DND-41 (cell line): ENCODE measurements around the gene GC.
"Not testable (repeated sequence)": the region's sequence is repeated elsewhere in the genome, so short reads cannot be mapped to it uniquely, and the experiment has no call there.

Experiments used
- ATAC-seq: fragments of 200-7000 bp; cut with Tn5 transposase; 3 replicates; pipeline ENCODE4 v1.9.1; 2021; ENCODE audit warnings: low read depth; ENCODE audit not compliant: insufficient read depth
- DNase-seq: peaks from one replicate; pipeline ENCODE4 v3.0.0-alpha.2; 2020
- H2AFZ ChIP-seq: 2 replicates; pipeline ENCODE4 v1.6.0; 2012; ENCODE audit warnings: low read depth, low read length
- H3K27ac ChIP-seq: 2 replicates; pipeline ENCODE4 v1.5.1; 2012; ENCODE audit warnings: low read length, inconsistent platforms
- H3K27me3 ChIP-seq: fragments of 200-600 bp; sonication (generic); 2 replicates; pipeline ENCODE4 v1.6.0; 2012; ENCODE audit warnings: low read length, mild to moderate bottlenecking, inconsistent platforms; ENCODE audit not compliant: insufficient read depth, poor library complexity
- H3K36me3 ChIP-seq: 2 replicates; pipeline ENCODE4 v1.5.1; 2012; ENCODE audit warnings: low read length, inconsistent platforms; ENCODE audit not compliant: insufficient read depth
- H3K4me1 ChIP-seq: 2 replicates; pipeline ENCODE4 v1.5.1; 2012; ENCODE audit warnings: mild to moderate bottlenecking, low read length; ENCODE audit not compliant: insufficient read depth
- H3K4me2 ChIP-seq: 2 replicates; pipeline ENCODE4 v1.6.0; 2012; ENCODE audit warnings: mild to moderate bottlenecking, moderate library complexity, low read length, inconsistent platforms; ENCODE audit not compliant: insufficient read depth
- H3K4me3 ChIP-seq, 2 experiments: fragments of 200-600 bp in 1 of 2; shearing (Covaris generic) in 1 of 2; 2 replicates each; pipeline ENCODE4 v1.5.1; 2012 to 2016; ENCODE audit warnings: inconsistent platforms in 2 of 2, low read length in 2 of 2, mild to moderate bottlenecking in 2 of 2, low read depth in 1 of 2, moderate library complexity in 1 of 2
- H3K79me2 ChIP-seq: 2 replicates; pipeline ENCODE4 v1.6.0; 2012; ENCODE audit warnings: low read length, inconsistent platforms; ENCODE audit not compliant: insufficient read depth
- H3K9ac ChIP-seq: 2 replicates; pipeline ENCODE4 v1.6.0; 2012; ENCODE audit warnings: low read depth, mild to moderate bottlenecking, inconsistent platforms, low read length, moderate library complexity
- H3K9me3 ChIP-seq: 2 replicates; pipeline ENCODE4 v1.5.1; 2012; ENCODE audit warnings: low read length, moderate library complexity, mild to moderate bottlenecking, inconsistent platforms; ENCODE audit not compliant: insufficient read depth, severe bottlenecking
- H4K20me1 ChIP-seq: 2 replicates; pipeline ENCODE4 v1.6.0; 2012; ENCODE audit warnings: low read length; ENCODE audit not compliant: insufficient read depth
- CTCF ChIP-seq: IDR thresholded peaks from 2 replicates; pipeline ENCODE4 v1.5.1; 2012; ENCODE audit warnings: borderline replicate concordance, low read length, moderate library complexity, mild to moderate bottlenecking; ENCODE audit not compliant: poor library complexity, severe bottlenecking; ENCODE audit errors: extremely low read depth
- EZH2 ChIP-seq: IDR thresholded peaks from 3 replicates; pipeline ENCODE4 v1.6.1; 2012; ENCODE audit warnings: borderline replicate concordance, low read depth, mild to moderate bottlenecking, moderate library complexity, low read length, inconsistent platforms; ENCODE audit not compliant: severe bottlenecking

The GC gene

GRCh38 chr4:71746379-71746778 lies 37.5 kb downstream of the GC start:
- Histone ChIP-seq H3K79me2 (no peaks in the 10 kb centered on the region), H3K9me3 (no peaks in the 10 kb centered on the region), H3K27ac (no peak overlapping the region), H3K9ac (no peak overlapping the region), H3K4me1 (no peaks in the 10 kb centered on the region), H3K4me2 (no peak overlapping the region), H3K27me3 (no peaks in the 10 kb centered on the region), H3K4me3 (no peak overlapping the region), H4K20me1 (no peaks in the 10 kb centered on the region), H3K36me3 (no peaks in the 10 kb centered on the region), H2AFZ (no peak overlapping the region)
- no peak for TF ChIP-seq CTCF
- no peak for TF ChIP-seq EZH2
- DNase-seq (no peak), ATAC-seq (no peak)

GRCh38 chr4:71738782-71739181 lies 45.1 kb downstream of the GC start:
- not testable (repeated sequence) for DNase-seq, ATAC-seq, H3K27me3 ChIP-seq, H3K79me2 ChIP-seq, H3K4me2 ChIP-seq, H3K27ac ChIP-seq, H2AFZ ChIP-seq, H3K36me3 ChIP-seq, H3K4me1 ChIP-seq, H3K9me3 ChIP-seq, H3K4me3 ChIP-seq, H4K20me1 ChIP-seq, H3K9ac ChIP-seq

DNA sequence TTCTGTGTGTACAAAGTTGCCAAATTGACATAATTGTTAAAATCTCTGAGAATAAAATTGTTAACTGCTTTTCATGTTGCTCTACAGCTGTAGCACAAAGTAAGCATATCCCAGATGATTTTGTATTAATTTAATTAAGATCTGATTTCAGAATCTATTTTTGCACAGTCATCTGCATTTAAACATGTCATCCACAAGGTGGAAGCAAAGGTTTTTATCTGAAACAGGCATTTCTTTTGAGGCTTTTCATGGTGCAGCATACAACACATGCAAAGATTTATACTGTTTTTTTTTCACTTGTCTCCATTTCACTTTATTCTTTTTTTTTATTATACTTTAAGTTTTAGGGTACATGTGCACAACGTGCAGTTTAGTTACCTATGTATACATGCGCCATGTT lies 51.2 kb downstream of the GC start:
- DNase-seq (no peak), ATAC-seq (no peak)
- TF ChIP-seq EZH2 (no peak), CTCF (peak; percentile 58)
- H3K27ac ChIP-seq: no peak overlapping the region
- H3K36me3 ChIP-seq: no peaks in the 10 kb centered on the region
- no peak overlapping the region for H3K4me2 ChIP-seq
- H3K4me1 ChIP-seq: no peaks in the 10 kb centered on the region
- no peak overlapping the region for H3K4me3 ChIP-seq
- no peak overlapping the region for H2AFZ ChIP-seq
- no peaks in the 10 kb centered on the region for H3K9me3 ChIP-seq
- H3K9ac ChIP-seq: no peak overlapping the region
- no peaks in the 10 kb centered on the region for H3K27me3 ChIP-seq
- no peaks in the 10 kb centered on the region for H3K79me2 ChIP-seq
- H4K20me1 ChIP-seq: no peaks in the 10 kb centered on the region

DNA sequence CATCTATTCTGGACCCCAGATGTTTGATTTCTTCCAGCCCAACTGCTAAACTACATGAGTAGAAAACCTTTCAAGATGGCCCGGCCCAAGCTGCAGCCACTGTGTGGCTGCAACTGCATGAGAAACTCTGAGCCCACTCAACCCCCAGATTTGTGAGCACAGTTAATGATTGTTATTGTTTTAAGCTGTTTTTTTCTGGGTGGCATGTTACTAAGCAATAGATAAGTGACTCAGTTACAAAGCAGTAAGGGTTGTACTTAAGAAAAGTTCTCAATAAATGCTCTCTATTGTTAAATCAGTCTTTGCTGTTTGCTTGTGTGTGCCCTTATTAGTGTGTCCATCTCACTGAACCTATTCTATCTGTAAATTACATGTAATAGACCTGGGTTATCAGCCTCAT lies 51.8 kb downstream of the GC start:
- H3K27me3 ChIP-seq: no peaks in the 10 kb centered on the region
- no peaks in the 10 kb centered on the region for H3K36me3 ChIP-seq
- DNase-seq (no peak), ATAC-seq (no peak)
- H2AFZ ChIP-seq: no peak overlapping the region
- no peak overlapping the region for H3K4me3 ChIP-seq
- H3K4me2 ChIP-seq: no peak overlapping the region
- H3K4me1 ChIP-seq: no peaks in the 10 kb centered on the region
- no peak overlapping the region for H3K27ac ChIP-seq
- no peak overlapping the region for H3K9ac ChIP-seq
- no peaks in the 10 kb centered on the region for H4K20me1 ChIP-seq
- no peaks in the 10 kb centered on the region for H3K79me2 ChIP-seq
- TF ChIP-seq EZH2: no peak
- no peak for TF ChIP-seq CTCF
- no peaks in the 10 kb centered on the region for H3K9me3 ChIP-seq
